ENCODE data around the gene FBN2. TPM values are rescaled to one million over a fixed set of nuclear protein-coding genes. Genes with fewer than 3 reads are reported as not detected.

FBN2 gene
- total and polyA plus RNA-seq, 7 donors = 0.23 to 2.0 (median 0.51) TPM; not detected in 1

- 39 to 63% methylated on average over 5 of the region's 5 CpGs for WGBS, 2 donors
- Histone ChIP-seq H3K36me3 (no peaks in the 10 kb centered on the region), H3K27ac (no peak overlapping the region), H3K27me3 (no peaks in the 10 kb centered on the region), H3K4me1 (no peaks in the 10 kb centered on the region), H3K9me3 (no peaks in the 10 kb centered on the region), H3K4me3 (no peak overlapping the region)
- no peak for DNase-seq
- intact Hi-C loops (cut with DNase I) = no loop called here
- no peak for TF ChIP-seq POLR2A (IDR thresholded peaks at IDR 0.05)
- TF ChIP-seq EP300 (IDR thresholded peaks at IDR 0.05) = no peak
- TF ChIP-seq CTCF (IDR thresholded peaks at IDR 0.05) = no peak
- no peak for TF ChIP-seq POLR2AphosphoS5 (IDR thresholded peaks at IDR 0.05)
Measured at GRCh38 chr5:128522336-128522735, 15.7 kb downstream of the FBN2 start.

- Histone ChIP-seq H3K9me3 (no peaks in the 10 kb centered on the region), H3K27me3 (no peaks in the 10 kb centered on the region), H3K36me3 (no peaks in the 10 kb centered on the region), H3K4me3 (no peak overlapping the region), H3K27ac (no peak overlapping the region), H3K4me1 (no peaks in the 10 kb centered on the region)
- no peak for DNase-seq
- WGBS, 2 donors = 75 to 86% methylated on average over 1 of the region's 1 CpG
- TF ChIP-seq CTCF (IDR thresholded peaks at IDR 0.05) = no peak
- no peak for TF ChIP-seq EP300 (IDR thresholded peaks at IDR 0.05)
- no peak for TF ChIP-seq POLR2AphosphoS5 (IDR thresholded peaks at IDR 0.05)
- no peak for TF ChIP-seq POLR2A (IDR thresholded peaks at IDR 0.05)
- intact Hi-C loops (cut with DNase I) = no loop called here
Measured at GRCh38 chr5:128519827-128520226, 18.2 kb downstream of the FBN2 start.

GRCh38 chr5:128516978-128517377 is 21.1 kb downstream of the FBN2 start:
- Histone ChIP-seq H3K4me3 (no peak overlapping the region), H3K4me1 (no peaks in the 10 kb centered on the region), H3K27ac (no peak overlapping the region), H3K9me3 (no peaks in the 10 kb centered on the region), H3K27me3 (no peaks in the 10 kb centered on the region), H3K36me3 (no peaks in the 10 kb centered on the region)
- TF ChIP-seq CTCF (IDR thresholded peaks at IDR 0.05) (no peak), EP300 (IDR thresholded peaks at IDR 0.05) (no peak), POLR2A (IDR thresholded peaks at IDR 0.05) (no peak), POLR2AphosphoS5 (IDR thresholded peaks at IDR 0.05) (no peak)
- intact Hi-C loops (cut with DNase I) = no loop called here
- DNase-seq = no peak
- 88 to 89% methylated on average over 1 of the region's 1 CpG for WGBS, 2 donors

GRCh38 chr5:128513806-128514205 is 24.2 kb downstream of the FBN2 start:
- intact Hi-C loops (cut with DNase I) = no loop called here
- H3K4me3 ChIP-seq = no peak overlapping the region
- no peaks in the 10 kb centered on the region for H3K4me1 ChIP-seq
- no peaks in the 10 kb centered on the region for H3K27me3 ChIP-seq
- H3K36me3 ChIP-seq = no peaks in the 10 kb centered on the region
- no peak for DNase-seq
- 4 to 24% methylated on average over 1 of the region's 1 CpG for WGBS, 2 donors
- H3K9me3 ChIP-seq = no peaks in the 10 kb centered on the region
- no peak overlapping the region for H3K27ac ChIP-seq
- no peak for TF ChIP-seq CTCF (IDR thresholded peaks at IDR 0.05)

- intact Hi-C loops (cut with DNase I) = no loop called here
- Histone ChIP-seq H3K9me3 (no peaks in the 10 kb centered on the region), H3K27ac (no peak overlapping the region), H3K27me3 (no peaks in the 10 kb centered on the region), H3K36me3 (no peaks in the 10 kb centered on the region), H3K4me3 (no peak overlapping the region), H3K4me1 (no peaks in the 10 kb centered on the region)
- 46 to 74% methylated on average over 2 of the region's 2 CpGs for WGBS, 2 donors
- TF ChIP-seq CTCF (IDR thresholded peaks at IDR 0.05) (no peak), POLR2A (IDR thresholded peaks at IDR 0.05) (no peak), POLR2AphosphoS5 (IDR thresholded peaks at IDR 0.05) (no peak), EP300 (IDR thresholded peaks at IDR 0.05) (no peak)
- no peak for DNase-seq
Measured at GRCh38 chr5:128512894-128513293, 25.2 kb downstream of the FBN2 start.
